ENCODE results near the gene PPARG. TPM values are rescaled to one million over a fixed set of nuclear protein-coding genes. Genes with fewer than 3 reads are reported as not detected.

PPARG gene
- total and polyA plus RNA-seq, 8 donors = 7.9 to 85.2 (median 29.3) TPM

DNA sequence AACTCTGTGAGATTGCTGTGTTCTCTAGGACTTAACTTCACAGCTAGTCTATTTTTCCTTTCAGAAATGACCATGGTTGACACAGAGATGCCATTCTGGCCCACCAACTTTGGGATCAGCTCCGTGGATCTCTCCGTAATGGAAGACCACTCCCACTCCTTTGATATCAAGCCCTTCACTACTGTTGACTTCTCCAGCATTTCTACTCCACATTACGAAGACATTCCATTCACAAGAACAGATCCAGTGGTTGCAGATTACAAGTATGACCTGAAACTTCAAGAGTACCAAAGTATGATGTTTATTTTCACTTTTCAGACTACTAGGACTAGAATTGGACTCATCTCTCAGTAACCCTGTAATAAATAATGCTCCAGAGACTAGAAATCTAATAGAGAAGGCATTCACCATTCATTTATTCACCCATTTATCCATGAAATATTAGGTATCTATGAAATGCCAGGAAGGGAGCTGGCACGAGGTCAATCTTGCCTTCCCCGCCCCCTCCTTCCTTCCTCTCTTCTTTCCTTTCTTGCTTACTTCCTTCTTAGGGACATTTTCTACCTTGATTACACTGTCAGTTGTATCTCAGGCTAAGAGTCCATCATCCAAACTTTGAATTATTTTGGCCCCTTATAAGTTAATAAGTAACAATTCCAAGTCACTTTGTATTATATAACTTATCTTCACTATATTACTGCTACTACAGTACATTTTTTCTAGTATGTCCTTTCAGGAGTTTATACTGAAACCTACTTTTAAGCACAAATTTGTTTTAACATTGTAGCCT, 91.0 kb downstream of the PPARG start:
- no peak overlapping the region for H3K4me3 ChIP-seq
- 75 to 84% (median 80%) methylated on average over 5 of the region's 5 CpGs for WGBS, 5 donors
- no peaks in the 10 kb centered on the region for H3K9me3 ChIP-seq
- H3K27me3 ChIP-seq = no peaks in the 10 kb centered on the region
- peaks cover 0 to 19% (median 11%) of the 10 kb centered on the region in 4 donors for H3K4me1 ChIP-seq
- TF ChIP-seq EP300 (IDR thresholded peaks at IDR 0.05) (no peak), POLR2A (IDR thresholded peaks at IDR 0.05) (no peak), POLR2AphosphoS5 (IDR thresholded peaks at IDR 0.05) (no peak)
- TF ChIP-seq, protein P1, sequence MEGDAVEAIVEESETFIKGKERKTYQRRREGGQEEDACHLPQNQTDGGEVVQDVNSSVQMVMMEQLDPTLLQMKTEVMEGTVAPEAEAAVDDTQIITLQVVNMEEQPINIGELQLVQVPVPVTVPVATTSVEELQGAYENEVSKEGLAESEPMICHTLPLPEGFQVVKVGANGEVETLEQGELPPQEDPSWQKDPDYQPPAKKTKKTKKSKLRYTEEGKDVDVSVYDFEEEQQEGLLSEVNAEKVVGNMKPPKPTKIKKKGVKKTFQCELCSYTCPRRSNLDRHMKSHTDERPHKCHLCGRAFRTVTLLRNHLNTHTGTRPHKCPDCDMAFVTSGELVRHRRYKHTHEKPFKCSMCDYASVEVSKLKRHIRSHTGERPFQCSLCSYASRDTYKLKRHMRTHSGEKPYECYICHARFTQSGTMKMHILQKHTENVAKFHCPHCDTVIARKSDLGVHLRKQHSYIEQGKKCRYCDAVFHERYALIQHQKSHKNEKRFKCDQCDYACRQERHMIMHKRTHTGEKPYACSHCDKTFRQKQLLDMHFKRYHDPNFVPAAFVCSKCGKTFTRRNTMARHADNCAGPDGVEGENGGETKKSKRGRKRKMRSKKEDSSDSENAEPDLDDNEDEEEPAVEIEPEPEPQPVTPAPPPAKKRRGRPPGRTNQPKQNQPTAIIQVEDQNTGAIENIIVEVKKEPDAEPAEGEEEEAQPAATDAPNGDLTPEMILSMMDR (IDR thresholded peaks at IDR 0.05) = no peak
- intact Hi-C loops (cut with DNase I; ENCODE audit: low total_unique reads) = no loop called here
- DNase-seq = no peak
- H3K36me3 ChIP-seq = peaks cover 0 to 23% (median 19%) of the 10 kb centered on the region in 4 donors
- H3K27ac ChIP-seq = no peak overlapping the region

DNA sequence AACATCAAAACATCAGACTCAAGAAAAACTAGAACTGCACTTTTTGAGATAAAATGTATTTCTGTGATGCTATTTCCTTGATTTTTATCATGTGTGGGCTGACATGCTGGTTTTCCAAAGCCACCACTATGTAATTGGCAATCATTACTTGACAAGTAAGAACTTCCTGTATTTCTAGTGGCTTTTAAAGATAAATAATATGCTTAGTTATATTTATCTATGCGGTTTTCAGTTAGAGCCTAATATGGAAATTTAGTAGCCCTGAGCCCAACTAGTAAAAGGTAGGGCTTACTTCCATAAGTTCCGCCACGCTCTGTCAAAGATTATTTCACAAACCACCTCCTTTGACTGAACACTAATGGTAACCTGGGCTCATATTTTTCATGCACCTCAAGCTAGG, 91.6 kb downstream of the PPARG start:
- Histone ChIP-seq H3K36me3 (peaks cover 0 to 24% (median 19%) of the 10 kb centered on the region in 4 donors), H3K27ac (no peak overlapping the region), H3K4me3 (no peak overlapping the region), H3K9me3 (no peaks in the 10 kb centered on the region), H3K4me1 (peaks cover 0 to 19% (median 11%) of the 10 kb centered on the region in 4 donors), H3K27me3 (no peaks in the 10 kb centered on the region)
- no peak for DNase-seq
- intact Hi-C loops (cut with DNase I; ENCODE audit: low total_unique reads) = no loop called here
- TF ChIP-seq POLR2A (IDR thresholded peaks at IDR 0.05) = no peak
- no peak for TF ChIP-seq POLR2AphosphoS5 (IDR thresholded peaks at IDR 0.05)
- no peak for TF ChIP-seq EP300 (IDR thresholded peaks at IDR 0.05)
- TF ChIP-seq, protein P1 (IDR thresholded peaks at IDR 0.05) = no peak
- 43 to 63% (median 51%) methylated on average over 3 of the region's 3 CpGs for WGBS, 5 donors

DNA sequence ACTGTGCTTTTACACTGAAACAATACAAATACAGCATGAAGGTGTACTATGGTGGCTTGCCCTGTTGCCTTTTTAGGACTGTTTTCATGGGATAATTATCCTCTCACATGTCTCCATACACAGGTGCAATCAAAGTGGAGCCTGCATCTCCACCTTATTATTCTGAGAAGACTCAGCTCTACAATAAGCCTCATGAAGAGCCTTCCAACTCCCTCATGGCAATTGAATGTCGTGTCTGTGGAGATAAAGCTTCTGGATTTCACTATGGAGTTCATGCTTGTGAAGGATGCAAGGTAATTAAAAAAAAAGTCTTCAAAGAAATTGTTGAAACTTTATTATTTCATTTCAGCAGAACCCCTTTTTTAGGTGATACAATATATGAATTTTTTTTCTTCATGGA, 92.3 kb downstream of the PPARG start:
- Histone ChIP-seq H3K27ac (no peak overlapping the region), H3K27me3 (no peaks in the 10 kb centered on the region), H3K4me1 (peaks cover 0 to 14% (median 8%) of the 10 kb centered on the region in 4 donors), H3K36me3 (peaks cover 0 to 28% (median 19%) of the 10 kb centered on the region in 4 donors), H3K9me3 (no peaks in the 10 kb centered on the region), H3K4me3 (no peak overlapping the region)
- TF ChIP-seq, protein P1 (IDR thresholded peaks at IDR 0.05) = no peak
- TF ChIP-seq POLR2AphosphoS5 (IDR thresholded peaks at IDR 0.05) (no peak), EP300 (IDR thresholded peaks at IDR 0.05) (no peak), POLR2A (IDR thresholded peaks at IDR 0.05) (no peak)
- 84 to 100% (median 92%) methylated on average over 1 of the region's 1 CpG for WGBS, 5 donors
- intact Hi-C loops (cut with DNase I; ENCODE audit: low total_unique reads) = no loop called here
- no peak for DNase-seq

DNA sequence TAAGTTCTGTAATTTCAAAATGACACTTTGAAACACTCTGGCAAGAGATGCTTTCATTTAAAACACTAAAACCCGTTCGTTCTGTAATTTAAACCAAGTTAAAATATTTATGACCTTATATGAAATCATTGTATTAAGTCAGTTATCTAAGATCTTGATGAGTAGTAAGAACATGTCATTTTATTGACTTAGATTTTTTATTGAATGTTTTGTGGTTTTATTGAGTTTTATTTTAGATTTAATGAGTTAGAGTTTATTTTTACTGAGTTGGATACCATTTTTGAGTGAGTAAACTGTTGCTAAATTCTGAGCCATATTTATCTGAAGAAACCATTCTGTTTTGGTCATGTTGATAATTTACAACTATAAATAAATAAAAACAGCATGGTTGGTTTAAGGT, 94.3 kb downstream of the PPARG start:
- TF ChIP-seq, protein P1 (IDR thresholded peaks at IDR 0.05) = no peak
- TF ChIP-seq EP300 (IDR thresholded peaks at IDR 0.05) (no peak), POLR2A (IDR thresholded peaks at IDR 0.05) (no peak), POLR2AphosphoS5 (IDR thresholded peaks at IDR 0.05) (no peak)
- no peak overlapping the region for H3K27ac ChIP-seq
- no peak for DNase-seq
- H3K36me3 ChIP-seq = peaks cover 0 to 32% (median 19%) of the 10 kb centered on the region in 4 donors
- WGBS, 5 donors = 75 to 84% (median 79%) methylated on average over 2 of the region's 2 CpGs
- no peaks in the 10 kb centered on the region for H3K9me3 ChIP-seq
- no peaks in the 10 kb centered on the region for H3K27me3 ChIP-seq
- intact Hi-C loops (cut with DNase I; ENCODE audit: low total_unique reads) = no loop called here
- H3K4me1 ChIP-seq = peaks cover 0 to 14% (median 8%) of the 10 kb centered on the region in 4 donors
- H3K4me3 ChIP-seq = no peak overlapping the region

All from stomach (tissue), 9 donors.